Neural progenitor cell (in vitro differentiated cells): ENCODE results near the gene UBFD1.

Experiments
- EZH2phosphoT487 ChIP-seq: fragments of 200-600 bp; sonication (generic); IDR thresholded peaks from 2 replicates; pipeline ENCODE4 v1.6.1; 2017; ENCODE audit warnings: antibody characterized with exemption
- TF ChIP-seq, protein P1 (sequence below): fragments of 200-600 bp; sonication (generic); IDR thresholded peaks from 2 replicates; pipeline ENCODE4 v1.5.1; 2017; ENCODE audit warnings: antibody characterized with exemption, mild to moderate bottlenecking

DNA sequence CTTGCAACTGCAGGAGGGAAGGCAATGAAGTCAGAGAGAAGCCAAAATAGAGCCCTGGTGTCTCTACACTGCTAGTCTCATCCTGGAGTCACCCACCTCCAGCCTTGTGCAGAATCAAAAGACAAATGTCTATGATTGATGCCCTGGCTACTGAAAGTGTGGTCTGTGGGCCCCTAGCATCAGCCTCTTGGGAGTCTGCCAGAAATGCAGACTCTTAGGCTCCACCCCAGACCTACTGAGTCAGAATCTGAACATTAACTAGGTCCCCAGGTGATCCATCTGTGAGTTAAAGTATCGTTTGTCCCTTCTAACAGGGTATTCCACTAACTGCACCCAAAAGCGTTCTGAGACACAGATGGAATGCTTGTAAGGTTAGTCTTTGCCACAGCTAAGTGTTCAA lies 21.6 kb upstream of the UBFD1 start:
- TF ChIP-seq, protein P1, sequence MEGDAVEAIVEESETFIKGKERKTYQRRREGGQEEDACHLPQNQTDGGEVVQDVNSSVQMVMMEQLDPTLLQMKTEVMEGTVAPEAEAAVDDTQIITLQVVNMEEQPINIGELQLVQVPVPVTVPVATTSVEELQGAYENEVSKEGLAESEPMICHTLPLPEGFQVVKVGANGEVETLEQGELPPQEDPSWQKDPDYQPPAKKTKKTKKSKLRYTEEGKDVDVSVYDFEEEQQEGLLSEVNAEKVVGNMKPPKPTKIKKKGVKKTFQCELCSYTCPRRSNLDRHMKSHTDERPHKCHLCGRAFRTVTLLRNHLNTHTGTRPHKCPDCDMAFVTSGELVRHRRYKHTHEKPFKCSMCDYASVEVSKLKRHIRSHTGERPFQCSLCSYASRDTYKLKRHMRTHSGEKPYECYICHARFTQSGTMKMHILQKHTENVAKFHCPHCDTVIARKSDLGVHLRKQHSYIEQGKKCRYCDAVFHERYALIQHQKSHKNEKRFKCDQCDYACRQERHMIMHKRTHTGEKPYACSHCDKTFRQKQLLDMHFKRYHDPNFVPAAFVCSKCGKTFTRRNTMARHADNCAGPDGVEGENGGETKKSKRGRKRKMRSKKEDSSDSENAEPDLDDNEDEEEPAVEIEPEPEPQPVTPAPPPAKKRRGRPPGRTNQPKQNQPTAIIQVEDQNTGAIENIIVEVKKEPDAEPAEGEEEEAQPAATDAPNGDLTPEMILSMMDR, result no peak
- TF ChIP-seq EZH2phosphoT487, result no peak
